K562 (cell line): Measurements from ENCODE around the gene RPH3AL. TPM values are rescaled to one million over a fixed set of nuclear protein-coding genes. Genes with fewer than 3 reads are reported as not detected.

ENCODE experiments used
- ATAC-seq: fragments of 200-7000 bp; cut with Tn5 transposase; 3 replicates; pipeline ENCODE4 v1.9.1; 2020; ENCODE audit warnings: moderate library complexity
- BruUV-seq: library from RNA; stranded (reverse); fragments of 400-500 nt; replicated peaks from 2 replicates; lab custom pipeline; 2021; lab: Mats Ljungman, UMichigan
- CTCF ChIA-PET: fragments of 300-600 bp; formaldehyde crosslinking; extraction: SDS; loops from one replicate; lab custom pipeline; 2021; ENCODE audit warnings: low intra/inter-chr PET ratio; lab: Yijun Ruan, JAX
- POLR2A ChIA-PET: fragments of 300-600, 350-650 bp; sonication (Branson Sonifier 250); formaldehyde crosslinking; extraction: SDS; loops from one replicate; lab custom pipeline; 2021; ENCODE audit warnings: antibody characterized with exemption, inconsistent platforms; lab: Yijun Ruan, JAX
- DNase-seq, 4 experiments: peaks; one replicate each; pipeline versions ENCODE4 v3.0.0 to v3.0.0-alpha.2; 2011 to 2018; ENCODE audit warnings: low spot score in 3 of 4, mixed read lengths in 3 of 4; ENCODE audit errors: extremely low read depth in 1 of 4
- FAIRE-seq: peaks from 2 replicates; lab custom pipeline; 2011; peaks lifted over from hg19 to GRCh38; lab: Jason Lieb, UNC
- H2AFZ ChIP-seq: 2 replicates; pipeline ENCODE4 v1.6.0; 2011; ENCODE audit warnings: low read depth, low read length, control low read depth, inconsistent platforms
- H3K27ac ChIP-seq: fragments of 200-600 bp; 3 replicates; pipeline ENCODE4 v1.8.0; 2011; ENCODE audit warnings: low read depth, mild to moderate bottlenecking, control low read depth, inconsistent platforms, low read length, moderate library complexity, mixed read lengths; ENCODE audit errors: extremely low read depth
- H3K27me3 ChIP-seq, 2 experiments: fragments of 300-600 bp in 1 of 2; 2 replicates in 1 of 2; 3 replicates in 1 of 2; pipeline versions ENCODE4 v1.6.0 to v1.8.0; 2011; ENCODE audit warnings: inconsistent platforms in 2 of 2, low read length in 2 of 2, mild to moderate bottlenecking in 1 of 2, mixed read lengths in 1 of 2, moderate library complexity in 1 of 2; ENCODE audit not compliant: control insufficient read depth in 2 of 2, insufficient read depth in 2 of 2
- H3K36me3 ChIP-seq: fragments of 300-600 bp; 3 replicates; pipeline ENCODE4 v1.8.0; 2011; ENCODE audit warnings: mild to moderate bottlenecking, low read length, inconsistent platforms; ENCODE audit not compliant: control insufficient read depth, insufficient read depth
- H3K4me1 ChIP-seq, 2 experiments: fragments of 200-600 bp in 1 of 2; replicated peaks in 1 of 2; 2 replicates in 1 of 2; 3 replicates in 1 of 2; pipeline versions ENCODE4 v1.5.1 to v1.8.0; 2011; ENCODE audit warnings: inconsistent platforms in 2 of 2, low read length in 2 of 2, mild to moderate bottlenecking in 1 of 2, mixed read lengths in 1 of 2, moderate library complexity in 1 of 2; ENCODE audit not compliant: control insufficient read depth in 2 of 2, insufficient read depth in 2 of 2
- H3K4me2 ChIP-seq: 2 replicates; pipeline ENCODE4 v1.6.1; 2011; ENCODE audit warnings: low read length, control low read depth, inconsistent platforms, mixed read lengths; ENCODE audit not compliant: insufficient read depth
- H3K4me3 ChIP-seq: fragments of 200-600 bp; sonication (generic), shearing (Covaris generic); 2 replicates; pipeline ENCODE4 v1.5.1; 2016; ENCODE audit warnings: control low read depth, inconsistent platforms
- H3K79me2 ChIP-seq: fragments of 200-600 bp; 3 replicates; pipeline ENCODE4 v1.8.0; 2011; ENCODE audit warnings: low read length, inconsistent platforms; ENCODE audit not compliant: control insufficient read depth, insufficient read depth
- H3K9ac ChIP-seq, 2 experiments: 2 replicates each; pipeline versions ENCODE4 v1.6.0 to v1.6.1; 2011; ENCODE audit warnings: low read depth in 2 of 2, low read length in 2 of 2, control low read depth in 1 of 2, inconsistent platforms in 1 of 2, mild to moderate bottlenecking in 1 of 2, mixed read lengths in 1 of 2; ENCODE audit not compliant: insufficient read depth in 1 of 2
- H3K9me1 ChIP-seq: one replicate; pipeline ENCODE4 v1.6.0; 2011; ENCODE audit warnings: inconsistent platforms, mild to moderate bottlenecking, low read length, moderate library complexity; ENCODE audit not compliant: control insufficient read depth, insufficient read depth
- H3K9me3 ChIP-seq: replicated peaks from 2 replicates; pipeline ENCODE4 v1.5.1; 2011; ENCODE audit warnings: low read depth, low read length, inconsistent platforms; ENCODE audit not compliant: control insufficient read depth, insufficient read depth
- H4K20me1 ChIP-seq: replicated peaks from 2 replicates; pipeline ENCODE4 v1.6.1; 2011; ENCODE audit warnings: low read length, inconsistent platforms, mixed read lengths; ENCODE audit not compliant: control insufficient read depth, insufficient read depth
- ARID2 ChIP-seq: fragments of 450-650 bp; IDR thresholded peaks from 2 replicates; pipeline ENCODE4 v1.6.1; 2017; ENCODE audit warnings: antibody characterized with exemption, mild to moderate bottlenecking
- KDM1A ChIP-seq, 2 experiments: fragments of 450-650 bp; IDR thresholded peaks; 2 replicates each; pipeline ENCODE4 v1.6.1; 2016; ENCODE audit warnings: mild to moderate bottlenecking in 2 of 2
- KDM4B ChIP-seq, 2 experiments: fragments of 450-650 bp in 1 of 2; sonication (generic) in 1 of 2; IDR thresholded peaks; 2 replicates each; pipeline ENCODE4 v1.6.1; 2016 to 2017; ENCODE audit warnings: borderline replicate concordance in 2 of 2, antibody characterized with exemption in 1 of 2, low read depth in 1 of 2, mild to moderate bottlenecking in 1 of 2
- NONO ChIP-seq, 2 experiments: fragments of 200-400 bp in 1 of 2; fragments of 450-650 bp in 1 of 2; formaldehyde crosslinking in 1 of 2; IDR thresholded peaks; 2 replicates each; pipeline ENCODE4 v1.6.1; 2017; ENCODE audit warnings: low read depth in 2 of 2, mild to moderate bottlenecking in 2 of 2, moderate library complexity in 2 of 2, low read length in 1 of 2
- POU5F1 ChIP-seq: fragments of 150-350 bp; IDR thresholded peaks from 2 replicates; pipeline ENCODE4 v1.6.1; 2014; ENCODE audit warnings: borderline replicate concordance, low read length, low read depth, mild to moderate bottlenecking; ENCODE audit not compliant: partially characterized antibody
- RUNX1 ChIP-seq: sonication (generic); IDR thresholded peaks from 2 replicates; pipeline ENCODE4 v1.6.1; 2016; ENCODE audit warnings: antibody characterized with exemption, low read depth
- U2AF2 ChIP-seq: fragments of 200-400 bp; formaldehyde crosslinking; optimal IDR thresholded peaks from 2 replicates; pipeline ENCODE3; 2017; ENCODE audit warnings: low read depth, mild to moderate bottlenecking, low read length
- ZBTB1 ChIP-seq: sonication (generic); formaldehyde crosslinking; IDR thresholded peaks from 2 replicates; pipeline ENCODE4 v1.8.1; 2023; ENCODE audit warnings: missing genetic modification reagents, low read depth, mild to moderate bottlenecking, borderline replicate concordance
- ZNF263 ChIP-seq: sonication (generic); formaldehyde crosslinking; IDR thresholded peaks from 2 replicates; pipeline ENCODE4 v1.8.0; 2022; ENCODE audit warnings: mild to moderate bottlenecking, missing genetic modification reagents, borderline replicate concordance
- WGBS: fragments of 100-300 bp; shearing (Covaris generic); methylation state at CpG from one replicate; pipeline ENCODE4 v1.1.6; 2016; ENCODE audit warnings: low coverage, mixed read lengths; ENCODE audit not compliant: insufficient coverage; ENCODE audit errors: missing lambda C conversion rate; 5-methylcytosine and 5-hydroxymethylcytosine counted together
- in situ Hi-C: fragments of 300-500 bp; cut with MboI; formaldehyde crosslinking; loops from 4 replicates; pipeline ENCODE4 v1.15.0; 2018; ENCODE audit warnings: inconsistent platforms, mixed read lengths
- intact Hi-C: fragments of 100-400 bp; cut with micrococcal nuclease; formaldehyde crosslinking; loops from 2 replicates; pipeline ENCODE4 v1.14.2; 2022
- polyA plus RNA-seq, 8 experiments: library from polyadenylated mRNA; depleted of rRNA in 4 of 8; stranded (reverse) in 5 of 8; unstranded in 3 of 8; fragments of >200 nt; fragmentation: Nextera tagmentation in 2 of 8; fragmentation: Illumina TruSeq in 1 of 8; extraction: Ambion mirVana in 2 of 8; extraction: Trizol in 1 of 8; gene quantifications; 2 replicates each; pipeline versions ENCODE4 v1.2.1 to v1.2.3, GENCODE V29; 2011 to 2014; ENCODE audit warnings: inconsistent platforms in 1 of 8, missing spikeins in 1 of 8
- total RNA-seq, 7 experiments: library from RNA; depleted of rRNA in 6 of 7; stranded (reverse); fragments of >200 nt in 6 of 7; fragmentation: Illumina TruSeq in 2 of 7; extraction: Trizol in 2 of 7; gene quantifications; 2 replicates each; pipeline versions ENCODE4 v1.2.1 to v1.2.3, GENCODE V29; 2011 to 2021; ENCODE audit warnings: low replicate concordance in 1 of 7
- TF ChIP-seq, protein P1 (sequence below): sonication (generic); formaldehyde crosslinking; IDR thresholded peaks from 2 replicates; pipeline ENCODE4 v1.8.1; 2023; ENCODE audit warnings: mild to moderate bottlenecking, missing genetic modification reagents

Gene RPH3AL
- total and polyA plus RNA-seq, 9 of the 15 experiments (the other 6 are each of a cell fraction or from before 2014, with no cell fraction given) = 0.18 to 1.7 (median 0.39) TPM

DNA sequence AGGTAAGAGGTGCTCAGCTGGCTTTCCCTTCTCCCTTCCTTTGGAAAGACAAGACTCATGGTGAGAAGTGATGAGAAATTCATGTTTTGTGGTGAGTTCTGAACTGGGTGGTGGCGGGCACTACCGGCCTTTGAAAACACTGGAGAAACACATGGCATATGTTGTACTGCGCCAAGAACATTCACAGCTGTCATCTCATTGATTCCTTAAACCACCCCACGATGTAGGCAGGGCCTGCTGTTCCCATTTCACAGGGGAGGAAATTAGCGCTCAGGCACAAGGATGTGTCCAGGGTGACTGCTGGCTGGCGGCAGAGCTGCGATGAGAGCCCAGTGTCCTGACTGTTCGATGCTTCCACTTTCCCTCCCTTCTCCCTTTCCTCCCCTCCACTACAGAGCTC, 169.6 kb downstream of the RPH3AL start:
- ChIA-PET CTCF (no interaction called here), POLR2A (interaction anchor here (1.1 kb wide), 1 partner anchor 42 kb away, joined by 3 read pairs; no protein-coding TSS in a partner anchor)
- TF ChIP-seq, protein P1, sequence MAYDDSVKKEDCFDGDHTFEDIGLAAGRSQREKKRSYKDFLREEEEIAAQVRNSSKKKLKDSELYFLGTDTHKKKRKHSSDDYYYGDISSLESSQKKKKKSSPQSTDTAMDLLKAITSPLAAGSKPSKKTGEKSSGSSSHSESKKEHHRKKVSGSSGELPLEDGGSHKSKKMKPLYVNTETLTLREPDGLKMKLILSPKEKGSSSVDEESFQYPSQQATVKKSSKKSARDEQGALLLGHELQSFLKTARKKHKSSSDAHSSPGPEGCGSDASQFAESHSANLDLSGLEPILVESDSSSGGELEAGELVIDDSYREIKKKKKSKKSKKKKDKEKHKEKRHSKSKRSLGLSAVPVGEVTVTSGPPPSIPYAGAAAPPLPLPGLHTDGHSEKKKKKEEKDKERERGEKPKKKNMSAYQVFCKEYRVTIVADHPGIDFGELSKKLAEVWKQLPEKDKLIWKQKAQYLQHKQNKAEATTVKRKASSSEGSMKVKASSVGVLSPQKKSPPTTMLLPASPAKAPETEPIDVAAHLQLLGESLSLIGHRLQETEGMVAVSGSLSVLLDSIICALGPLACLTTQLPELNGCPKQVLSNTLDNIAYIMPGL (CRISPR knock-in tag) = no peak
- TF ChIP-seq KDM1A (IDR thresholded peaks at IDR 0.05) (no peak), U2AF2 (no peak), NONO (IDR thresholded peaks at IDR 0.05; ENCODE audit: low read depth in 2 of 2, low read length in 1 of 2) (no peak), KDM4B (IDR thresholded peaks at IDR 0.05; ENCODE audit: borderline replicate concordance in 2 of 2, low read depth in 1 of 2) (no peak), RUNX1 (no peak), ZBTB1 (no peak), ZNF263 (CRISPR knock-in tag) (no peak), POU5F1 (no peak), ARID2 (no peak)

More for the DNA sequence above, 169.6 kb downstream of the RPH3AL start:
- no peak overlapping the region for H3K4me2 ChIP-seq
- no peaks in the 10 kb centered on the region for H3K36me3 ChIP-seq
- no peak for ATAC-seq
- no peak overlapping the region for H3K9ac ChIP-seq
- no TSS peak for BruUV-seq
- DNase-seq = no peak
- intact Hi-C loops (no loop called here), in situ Hi-C loops (no loop called here)
- no peaks in the 10 kb centered on the region for H3K9me3 ChIP-seq
- H3K79me2 ChIP-seq = no peaks in the 10 kb centered on the region
- H3K27me3 ChIP-seq = peaks cover 0 to 10% of the 10 kb centered on the region in 2 experiments; a peak in 2 of 5 replicates
- H4K20me1 ChIP-seq = no peaks in the 10 kb centered on the region
- WGBS = 12% methylated on average over 8 of the region's 8 CpGs
- no peak for FAIRE-seq
- no peaks in the 10 kb centered on the region for H3K4me1 ChIP-seq
- H3K27ac ChIP-seq = no peak overlapping the region
- no peak overlapping the region for H3K4me3 ChIP-seq
- H3K9me1 ChIP-seq = no peaks in the 10 kb centered on the region
- H2AFZ ChIP-seq = no peak overlapping the region
